Measurements from ENCODE around the gene ODAPH. TPM values are rescaled to one million over a fixed set of nuclear protein-coding genes. Genes with fewer than 3 reads are reported as not detected.

ODAPH gene
- total and polyA plus RNA-seq, 11 donors: not detected

- Histone ChIP-seq H3K9me3 (no peaks in the 10 kb centered on the region), H3K27ac (peak overlapping the region; percentile 33 to 99 (median 96)), H3K36me3 (peaks cover 0 to 28% (median 23%) of the 10 kb centered on the region in 9 donors), H3K27me3 (no peaks in the 10 kb centered on the region), H3K4me1 (peaks cover 0 to 67% (median 41%) of the 10 kb centered on the region in 12 donors), H3K4me3 (peak overlapping the region; percentile 45 to 88 (median 76))
- no peak for DNase-seq
- TF ChIP-seq POLR2A (IDR thresholded peaks at IDR 0.05) (no peak), CTCF (IDR thresholded peaks at IDR 0.05) (no peak)
- intact Hi-C loops (cut with DNase I): loop anchor here in 2 of 10 donors (5.0 to 10.0 kb wide), 4 partner anchors 159 to 581 kb away; partner anchors contain the start of genes G3BP2 (in 2 of the 2) and PARM1 (in 2 of the 2)
- whole genome bisulfite sequencing, 4 donors: 0 to 1% (median 1%) methylated on average over 12 of the region's 12 CpGs
- ATAC-seq: no peak
These were observed 42.2 kb upstream of the ODAPH start for GRCh38 chr4:75513526-75514130.

GRCh38 chr4:75514131-75514948 lies 41.5 kb upstream of the ODAPH start, which contains the start of the genes RCHY1 and THAP6:
RCHY1 (minus strand) TSS chr4:75514403; CDS start chr4:75514286, 117 bp downstream.
THAP6 (plus strand) TSS chr4:75514473; CDS start chr4:75515453, 980 bp downstream.
- Histone ChIP-seq H3K4me3 (peak within 1 kb of the TSS; percentile 45 to 88 (median 76)), H3K4me1 (peaks cover 0 to 61% (median 39%) of the 10 kb centered on the region in 12 donors), H3K36me3 (peaks cover 0 to 33% (median 26%) of the 10 kb centered on the region in 9 donors), H3K27me3 (no peaks in the 10 kb centered on the region), H3K27ac (peak within 1 kb of the TSS; percentile 33 to 99 (median 96)), H3K9me3 (no peaks in the 10 kb centered on the region)
- intact Hi-C loops (cut with DNase I): loop anchor here in 2 of 10 donors (5.0 to 10.0 kb wide), 4 partner anchors 158 to 582 kb away; partner anchors contain the start of genes G3BP2 (in 2 of the 2) and PARM1 (in 2 of the 2)
- TF ChIP-seq POLR2A (IDR thresholded peaks at IDR 0.05) (peak in 1 of 2 donors; percentile 83), CTCF (IDR thresholded peaks at IDR 0.05) (peak in 3 of 12 donors; percentile 7 to 38 (median 18))
- peak; percentile 98 for ATAC-seq
- WGBS, 4 donors: 0% methylated on average over 48 to 61 of the region's 61 CpGs
- peak; percentile 96 to 98 (median 96) for DNase-seq

GRCh38 chr4:75514949-75515612 lies 40.8 kb upstream of the ODAPH start:
- TF ChIP-seq CTCF (IDR thresholded peaks at IDR 0.05): no peak
- TF ChIP-seq POLR2A (IDR thresholded peaks at IDR 0.05): no peak
- 55 to 62% (median 56%) methylated on average over 9 of the region's 9 CpGs for WGBS, 4 donors
- intact Hi-C loops (cut with DNase I): loop anchor here in 2 of 10 donors (5.0 to 10.0 kb wide), 4 partner anchors 157 to 583 kb away; partner anchors contain the start of genes G3BP2 (in 2 of the 2) and PARM1 (in 2 of the 2)
- Histone ChIP-seq H3K36me3 (peaks cover 0 to 33% (median 26%) of the 10 kb centered on the region in 9 donors), H3K9me3 (no peaks in the 10 kb centered on the region), H3K27me3 (no peaks in the 10 kb centered on the region), H3K4me1 (peaks cover 0 to 56% (median 36%) of the 10 kb centered on the region in 12 donors), H3K4me3 (peak overlapping the region; percentile 45 to 88 (median 76)), H3K27ac (peak overlapping the region; percentile 33 to 99 (median 96))
- peak in 2 of 4 donors; percentile 4 for ATAC-seq
- no peak for DNase-seq

All from heart left ventricle (tissue), 16 donors.